GM12872 (cell line): Measurements from ENCODE around the gene NOS3.
A peak's percentile ranks its signal among the peaks of the same experiment; 100 is the strongest.

Experiments
- CTCF ChIP-seq: IDR thresholded peaks from 3 replicates; pipeline ENCODE4 v1.5.1; 2011; ENCODE audit warnings: low read depth, mild to moderate bottlenecking, low read length, moderate library complexity; ENCODE audit not compliant: insufficient read depth

NOS3 gene

GRCh38 chr7:151010037-151010306 is 19.2 kb downstream of the NOS3 start:
- TF ChIP-seq CTCF = no peak

- TF ChIP-seq CTCF = no peak
Observed at GRCh38 chr7:151010307-151011096, 19.7 kb downstream of the NOS3 start.

- no peak for TF ChIP-seq CTCF
Observed at GRCh38 chr7:151011097-151011409, 20.2 kb downstream of the NOS3 start.

- TF ChIP-seq CTCF = no peak
Observed at GRCh38 chr7:151012031-151012692, 21.3 kb downstream of the NOS3 start.

GRCh38 chr7:151012911-151013347 is 22.1 kb downstream of the NOS3 start:
- TF ChIP-seq CTCF = peak; percentile 68

GRCh38 chr7:151013356-151013732 is 22.5 kb downstream of the NOS3 start:
- TF ChIP-seq CTCF = no peak

GRCh38 chr7:151013733-151014497 is 23.1 kb downstream of the NOS3 start:
- peak; percentile 43; the same call in 1 of the 3 replicates for TF ChIP-seq CTCF
